Keratinocyte (primary cell): ENCODE measurements around the gene CFAP70. TPM values are rescaled to one million over a fixed set of nuclear protein-coding genes. Genes with fewer than 3 reads are reported as not detected.

ENCODE experiments used
- DNase-seq: peaks from one replicate; pipeline ENCODE4 v3.0.0-alpha.2; 2011; ENCODE audit warnings: low read depth, missing footprints, low spot score
- FAIRE-seq: peaks from 2 replicates; lab custom pipeline; 2011; peaks lifted over from hg19 to GRCh38; lab: Jason Lieb, UNC
- H2AFZ ChIP-seq: 2 replicates; pipeline ENCODE4 v1.6.0; 2012; ENCODE audit warnings: low read length, control low read depth, inconsistent platforms; ENCODE audit not compliant: control insufficient read depth
- H3K27ac ChIP-seq: 2 replicates; pipeline ENCODE4 v1.5.1; 2011; ENCODE audit warnings: low read length; ENCODE audit not compliant: control insufficient read depth, insufficient read depth
- H3K27me3 ChIP-seq: 3 replicates; pipeline ENCODE4 v1.6.0; 2011; ENCODE audit warnings: low read length; ENCODE audit not compliant: control insufficient read depth, insufficient read depth; ENCODE audit errors: extremely low read depth
- H3K36me3 ChIP-seq, 2 experiments: 2 replicates in 1 of 2; 3 replicates in 1 of 2; pipeline ENCODE4 v1.5.1; 2011; ENCODE audit warnings: low read length in 2 of 2, mild to moderate bottlenecking in 1 of 2; ENCODE audit not compliant: control insufficient read depth in 2 of 2, insufficient read depth in 2 of 2; ENCODE audit errors: extremely low read depth in 1 of 2
- H3K4me1 ChIP-seq: 3 replicates; pipeline ENCODE4 v1.5.1; 2011; ENCODE audit warnings: low read length; ENCODE audit not compliant: control insufficient read depth, insufficient read depth; ENCODE audit errors: extremely low read depth
- H3K4me2 ChIP-seq: 3 replicates; pipeline ENCODE4 v1.6.0; 2011; ENCODE audit warnings: low read depth, low read length; ENCODE audit not compliant: control insufficient read depth, insufficient read depth; ENCODE audit errors: extremely low read depth
- H3K4me3 ChIP-seq, 3 experiments: fragments of 200-600 bp in 1 of 3; sonication (generic) in 1 of 3; 2 replicates in 2 of 3; 3 replicates in 1 of 3; pipeline ENCODE4 v1.5.1; 2011 to 2016; ENCODE audit warnings: low read length in 3 of 3, mild to moderate bottlenecking in 3 of 3, control low read depth in 2 of 3, inconsistent platforms in 1 of 3, low read depth in 1 of 3, mixed read lengths in 1 of 3, mixed run types in 1 of 3, moderate library complexity in 1 of 3; ENCODE audit not compliant: control insufficient read depth in 2 of 3, insufficient read depth in 2 of 3; ENCODE audit errors: extremely low read depth in 1 of 3
- H3K79me2 ChIP-seq: 2 replicates; pipeline ENCODE4 v1.6.0; 2012; ENCODE audit warnings: low read length; ENCODE audit not compliant: control insufficient read depth, insufficient read depth
- H3K9ac ChIP-seq: 3 replicates; pipeline ENCODE4 v1.6.0; 2011; ENCODE audit warnings: low read length; ENCODE audit not compliant: control insufficient read depth, insufficient read depth; ENCODE audit errors: extremely low read depth
- H3K9me1 ChIP-seq: 3 replicates; pipeline ENCODE4 v1.6.0; 2011; ENCODE audit warnings: low read length; ENCODE audit not compliant: control insufficient read depth, insufficient read depth; ENCODE audit errors: extremely low read depth
- H3K9me3 ChIP-seq: 2 replicates; pipeline ENCODE4 v1.5.1; 2012; ENCODE audit warnings: low read depth, low read length; ENCODE audit not compliant: control insufficient read depth
- H4K20me1 ChIP-seq: 3 replicates; pipeline ENCODE4 v1.6.0; 2011; ENCODE audit warnings: low read length; ENCODE audit not compliant: control insufficient read depth, insufficient read depth; ENCODE audit errors: extremely low read depth
- CTCF ChIP-seq, 3 experiments: IDR thresholded peaks in 1 of 3; conservative IDR thresholded peaks in 1 of 3; optimal IDR thresholded peaks in 1 of 3; 2 replicates in 2 of 3; 3 replicates in 1 of 3; pipeline versions ENCODE3 to v1.5.1; 2011; ENCODE audit warnings: low read length in 3 of 3, mild to moderate bottlenecking in 3 of 3, moderate library complexity in 2 of 3, control low read depth in 1 of 3, inconsistent platforms in 1 of 3; ENCODE audit not compliant: insufficient read depth in 2 of 3; ENCODE audit errors: extremely low read depth in 1 of 3
- EZH2 ChIP-seq: IDR thresholded peaks from one replicate; pipeline ENCODE4 v1.6.1; 2012; ENCODE audit warnings: inconsistent platforms, mild to moderate bottlenecking, low read length, moderate library complexity
- dilution Hi-C: fragments of 300-500 bp; cut with MboI; formaldehyde crosslinking; loops from one replicate; pipeline ENCODE4 v1.7.0; 2020; ENCODE audit warnings: low sequenced_read_pairs; ENCODE audit not compliant: extremely low pct_ligation_motif_present
- polyA plus RNA-seq, 5 experiments: library from polyadenylated mRNA; depleted of rRNA in 3 of 5; stranded (reverse) in 3 of 5; stranded (forward) in 1 of 5; unstranded in 1 of 5; fragments of >200 nt; gene quantifications; 1 replicate in 1 of 5; 2 replicates in 3 of 5; 3 replicates in 1 of 5; pipeline versions ENCODE4 v1.2.1 to v1.2.3, GENCODE V29; 2011 to 2012; ENCODE audit warnings: missing spikeins in 2 of 5, low read depth in 1 of 5, low replicate concordance in 1 of 5

Gene CFAP70
- polyA plus RNA-seq, 1 donor (not counting 4 experiments of a cell fraction or from before 2014, with no cell fraction given) = 2.1 TPM

GRCh38 chr10:73251683-73252444, 106.8 kb downstream of the CFAP70 start:
- Histone ChIP-seq H3K4me3 (peak overlapping the region; percentile 68 to 89 (median 72)), H3K9me3 (no peaks in the 10 kb centered on the region), H3K4me1 (peaks cover 21% of the 10 kb centered on the region), H3K4me2 (peak overlapping the region; percentile 77), H2AFZ (peak overlapping the region; percentile 86), H3K27me3 (no peaks in the 10 kb centered on the region), H3K9ac (peak overlapping the region; percentile 94), H4K20me1 (no peaks in the 10 kb centered on the region), H3K79me2 (peaks cover 49% of the 10 kb centered on the region), H3K27ac (peak overlapping the region; percentile 94), H3K9me1 (no peaks in the 10 kb centered on the region), H3K36me3 (peaks cover 6 to 27% of the 10 kb centered on the region in 2 experiments)
- DNase-seq = no peak
- TF ChIP-seq CTCF (optimal IDR thresholded peaks at IDR 0.05 in 1 of 3, IDR thresholded peaks at IDR 0.05 in 1 of 3, conservative IDR thresholded peaks at IDR 0.05 in 1 of 3; ENCODE audit: extremely low read depth in 1 of 3, insufficient read depth in 2 of 3, low read length in 3 of 3) (no peak), EZH2 (no peak)
- FAIRE-seq = no peak
- dilution Hi-C loops = loop anchor here (25.0 kb wide), 1 partner anchor 135 kb away; no protein-coding TSS in a partner anchor

DNA sequence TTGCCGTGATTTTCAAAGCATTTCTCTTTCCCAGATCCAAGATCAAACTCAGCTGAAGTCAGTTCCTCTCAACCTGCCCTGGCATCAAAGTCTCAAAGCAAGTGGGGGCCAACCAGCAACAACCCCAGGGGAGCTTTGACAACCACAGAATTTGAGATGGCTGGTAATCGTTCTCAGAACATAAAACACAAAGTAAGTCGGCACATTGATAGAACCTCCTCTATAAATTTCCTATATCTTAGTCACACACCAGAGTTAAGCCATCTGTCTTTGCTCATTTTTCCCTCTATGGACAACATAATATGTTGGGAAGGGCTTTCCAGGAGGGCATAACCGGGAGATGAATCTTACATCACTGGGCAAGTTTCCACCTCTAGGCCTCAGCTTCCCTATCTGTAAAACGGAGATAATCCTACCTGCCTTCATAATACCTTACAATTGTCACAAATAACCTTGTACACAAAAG, 110.4 kb downstream of the CFAP70 start:
- Histone ChIP-seq H3K27me3 (no peaks in the 10 kb centered on the region), H3K36me3 (peaks cover 11 to 38% of the 10 kb centered on the region in 2 experiments), H3K9me3 (no peaks in the 10 kb centered on the region), H4K20me1 (no peaks in the 10 kb centered on the region), H2AFZ (no peak overlapping the region), H3K79me2 (peaks cover 67% of the 10 kb centered on the region), H3K9ac (no peak overlapping the region), H3K4me2 (peak overlapping the region; percentile 96), H3K4me1 (peaks cover 34% of the 10 kb centered on the region), H3K9me1 (no peaks in the 10 kb centered on the region), H3K4me3 (no peak overlapping the region), H3K27ac (peak overlapping the region; percentile 74)
- FAIRE-seq = no peak
- dilution Hi-C loops = no loop called here
- no peak for DNase-seq
- TF ChIP-seq EZH2 = no peak
- TF ChIP-seq CTCF (optimal IDR thresholded peaks at IDR 0.05 in 1 of 3, IDR thresholded peaks at IDR 0.05 in 1 of 3, conservative IDR thresholded peaks at IDR 0.05 in 1 of 3; ENCODE audit: extremely low read depth in 1 of 3, insufficient read depth in 2 of 3, low read length in 3 of 3) = no peak
